Ectodermal cell (in vitro differentiated cells): Measurements from ENCODE around the gene MAD1L1.

Experiments
- H3K27ac ChIP-seq: 2 replicates; pipeline ENCODE4 v1.7.0; 2013; ENCODE audit warnings: mild to moderate bottlenecking, low read depth, low read length; ENCODE audit not compliant: insufficient read depth, poor library complexity, severe bottlenecking
- H3K27me3 ChIP-seq: 2 replicates; pipeline ENCODE4 v1.7.0; 2013; ENCODE audit warnings: mild to moderate bottlenecking, low read length; ENCODE audit not compliant: insufficient read depth, control insufficient read depth, poor library complexity, severe bottlenecking
- H3K36me3 ChIP-seq: one replicate; pipeline ENCODE4 v1.7.0; 2013; ENCODE audit warnings: low read length; ENCODE audit not compliant: control insufficient read depth, insufficient read depth
- H3K4me1 ChIP-seq: one replicate; pipeline ENCODE4 v1.7.0; 2013; ENCODE audit warnings: low read length; ENCODE audit not compliant: control insufficient read depth, insufficient read depth
- H3K4me3 ChIP-seq: 2 replicates; pipeline ENCODE4 v1.7.0; 2013; ENCODE audit warnings: low read depth, low read length, control low read depth; ENCODE audit not compliant: insufficient read depth
- H3K9me3 ChIP-seq: 2 replicates; pipeline ENCODE4 v1.7.0; 2013; ENCODE audit warnings: mild to moderate bottlenecking, low read length, moderate library complexity; ENCODE audit not compliant: control insufficient read depth
- WGBS, 2 experiments: methylation state at CpG; one replicate each; pipeline ENCODE4 v1.1.7; 2013; ENCODE audit warnings: missing lambda C conversion rate in 2 of 2; 5-methylcytosine and 5-hydroxymethylcytosine counted together

MAD1L1 gene

DNA sequence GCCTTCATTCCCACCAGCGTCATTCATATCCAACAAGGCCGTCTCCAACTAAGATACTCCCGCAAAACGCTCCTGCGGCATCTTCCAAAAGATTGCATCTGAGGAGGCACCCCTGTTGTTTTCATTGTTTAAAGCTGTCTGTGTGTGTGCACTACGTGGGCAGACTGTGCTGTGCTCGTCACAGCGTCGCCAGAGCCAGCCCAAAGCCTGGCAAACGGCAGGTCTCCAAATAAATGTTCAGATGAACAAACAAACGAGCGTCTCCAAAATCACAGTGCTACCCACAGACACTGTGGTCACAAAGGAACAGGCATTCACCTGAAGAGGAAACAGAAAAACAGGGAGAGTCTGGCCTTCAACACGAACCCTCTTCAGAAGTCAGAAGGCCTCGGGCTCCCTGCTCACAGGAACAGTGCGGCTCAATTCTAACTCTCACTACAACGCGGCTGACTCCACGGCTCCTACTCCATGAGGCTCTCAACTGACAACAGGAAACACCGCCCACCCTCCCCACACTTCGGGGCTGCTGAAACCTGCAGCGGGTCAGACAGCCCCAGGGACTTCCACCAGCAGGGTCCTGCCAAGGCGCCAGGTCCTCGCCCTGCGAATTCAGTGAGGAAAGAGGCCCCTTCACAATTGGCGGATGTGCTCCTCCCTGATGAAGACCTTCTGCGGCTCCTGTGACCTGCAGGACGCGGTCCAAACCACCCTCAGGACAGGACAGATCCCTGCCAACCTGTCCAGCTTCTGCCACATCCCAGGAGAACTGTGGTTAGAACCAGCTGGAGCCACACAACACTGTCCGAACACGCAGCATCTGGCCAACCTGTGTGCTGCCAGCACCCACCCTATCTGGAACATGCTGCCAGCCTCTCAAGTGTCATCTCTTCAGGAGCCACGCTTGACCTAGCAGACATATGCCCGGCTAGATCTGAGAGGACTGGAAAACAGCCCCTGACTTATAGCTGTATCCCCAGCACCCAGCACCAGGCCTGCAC is 36.1 kb downstream of the MAD1L1 start:
- H3K27me3 ChIP-seq: no peaks in the 10 kb centered on the region
- H3K36me3 ChIP-seq: peaks cover 5% of the 10 kb centered on the region
- no peak overlapping the region for H3K27ac ChIP-seq

DNA sequence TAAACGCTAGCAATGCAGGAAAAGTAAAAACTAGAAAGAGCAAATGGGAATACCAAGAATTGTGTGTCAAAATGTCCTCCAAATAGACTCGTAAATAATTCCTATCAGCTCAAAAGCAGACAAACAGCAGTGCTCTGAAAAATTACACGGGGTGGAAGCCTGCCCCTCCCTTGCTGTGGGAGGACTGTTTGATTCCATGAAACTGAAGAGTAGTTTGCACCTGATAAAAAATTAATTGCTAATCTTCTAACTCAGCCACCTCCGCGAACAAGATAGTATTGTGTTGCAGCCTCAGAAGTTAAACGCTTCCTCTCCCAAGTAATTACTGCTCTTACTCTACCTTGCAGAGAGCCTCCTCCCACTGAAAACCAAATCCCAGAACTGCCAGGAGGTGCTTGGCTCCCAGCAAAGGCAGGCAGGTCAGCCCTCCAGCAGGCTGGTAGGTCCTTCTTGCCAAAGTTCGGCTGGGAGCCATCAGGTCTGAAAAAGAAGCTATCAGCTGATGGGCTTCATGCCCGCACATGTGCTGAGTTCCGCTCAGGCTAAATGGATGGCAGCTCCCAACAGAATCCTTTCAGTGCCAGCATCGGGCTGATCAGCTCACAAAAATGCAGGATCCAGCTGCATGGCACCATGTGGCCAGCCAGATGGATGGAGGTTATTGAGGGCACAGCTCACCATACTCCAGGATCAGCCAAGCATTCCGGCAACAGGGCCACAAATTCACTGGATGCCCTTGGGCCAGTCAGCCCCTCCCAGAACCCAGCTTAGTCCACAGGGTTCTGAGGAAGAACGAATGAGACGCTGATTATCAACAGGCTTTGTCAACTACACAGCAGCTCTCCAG is 37.1 kb downstream of the MAD1L1 start:
- H3K4me1 ChIP-seq: peaks cover 5% of the 10 kb centered on the region
- H3K27ac ChIP-seq: no peak overlapping the region
- 95 to 97% methylated on average over 13 of the region's 13 CpGs for WGBS, 2 experiments
- no peak overlapping the region for H3K4me3 ChIP-seq
- peaks cover 5% of the 10 kb centered on the region for H3K36me3 ChIP-seq
- no peaks in the 10 kb centered on the region for H3K27me3 ChIP-seq
- H3K9me3 ChIP-seq: no peaks in the 10 kb centered on the region

More for the DNA sequence above, 36.1 kb downstream of the MAD1L1 start:
- no peaks in the 10 kb centered on the region for H3K9me3 ChIP-seq
- 92 to 93% methylated on average over 32 of the region's 32 CpGs for WGBS, 2 experiments
- H3K4me1 ChIP-seq: peaks cover 5% of the 10 kb centered on the region
- no peak overlapping the region for H3K4me3 ChIP-seq

DNA sequence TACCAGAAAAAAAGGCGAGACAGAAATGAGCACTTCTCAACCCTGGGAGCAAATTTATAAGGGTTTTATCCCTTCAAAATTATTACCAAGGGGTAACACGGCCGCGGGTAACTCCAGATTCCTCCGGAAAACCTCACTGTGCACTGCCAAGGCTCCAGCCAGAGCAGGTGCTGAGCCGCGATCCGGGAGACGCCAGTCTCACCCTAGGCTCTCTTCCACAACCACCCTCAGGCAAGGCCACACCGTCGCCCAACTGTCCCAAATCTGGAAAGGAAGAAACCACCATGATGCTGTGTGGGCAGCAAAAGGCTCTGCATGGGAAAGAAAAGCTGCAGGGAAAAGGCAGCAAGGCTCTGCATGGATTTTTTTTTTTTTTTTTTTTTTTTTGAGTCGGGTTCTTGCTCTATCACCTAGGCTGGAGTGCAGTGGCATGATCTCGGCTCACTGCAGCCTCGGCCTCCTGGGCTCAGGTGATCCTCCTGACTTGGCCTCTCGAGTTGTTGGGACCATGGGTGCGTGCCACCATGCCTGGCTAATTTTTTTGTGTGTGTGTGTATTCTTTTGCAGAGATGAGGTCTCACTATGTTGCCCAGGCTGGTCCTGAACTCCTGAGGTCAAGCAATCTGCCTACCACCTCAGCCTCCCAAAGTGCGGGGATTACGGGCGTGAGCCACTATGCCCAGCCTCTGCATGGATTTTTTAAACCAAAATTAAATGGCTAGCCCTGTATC is 39.0 kb downstream of the MAD1L1 start:
- Histone ChIP-seq H3K4me1 (peaks cover 5% of the 10 kb centered on the region), H3K4me3 (no peak overlapping the region), H3K9me3 (no peaks in the 10 kb centered on the region), H3K27ac (no peak overlapping the region), H3K36me3 (peaks cover 5% of the 10 kb centered on the region), H3K27me3 (no peaks in the 10 kb centered on the region)
- 85 to 88% methylated on average over 19 of the region's 19 CpGs for WGBS, 2 experiments

DNA sequence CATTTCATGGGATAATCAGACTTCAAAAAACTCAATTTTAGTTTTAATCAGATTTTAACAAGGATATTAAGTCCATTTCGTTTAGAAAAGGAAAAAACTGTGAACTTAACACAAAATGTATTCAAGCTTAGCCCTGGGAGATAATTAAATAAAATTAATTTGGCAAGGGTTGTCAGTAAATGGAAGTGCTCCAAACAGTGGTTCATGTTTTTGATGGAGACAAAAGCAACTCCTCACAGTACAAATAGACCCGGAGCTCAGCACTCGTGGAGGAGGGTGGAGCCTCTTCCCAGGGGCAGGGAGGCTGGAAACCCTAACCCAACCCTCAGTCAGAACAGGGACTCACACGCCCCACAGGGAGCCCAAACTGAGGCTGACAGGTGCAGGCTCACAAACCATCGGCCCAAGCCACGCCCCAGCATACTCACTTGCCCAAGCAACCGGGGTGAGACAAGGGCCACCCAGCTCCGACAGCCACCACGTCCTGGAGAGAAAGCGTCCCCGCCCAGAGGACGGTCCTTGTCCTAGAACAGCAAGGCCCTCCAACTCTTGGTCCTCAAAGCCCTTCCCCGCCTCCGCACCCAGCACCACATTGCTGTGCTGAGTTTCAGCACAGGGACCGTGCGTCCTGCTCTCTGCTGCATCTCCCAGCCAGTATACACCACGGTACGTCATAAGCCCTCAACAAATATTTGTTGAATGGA is 39.8 kb downstream of the MAD1L1 start:
- 81 to 82% methylated on average over 17 to 18 of the region's 18 CpGs for WGBS, 2 experiments
- Histone ChIP-seq H3K36me3 (peaks cover 5% of the 10 kb centered on the region), H3K4me3 (no peak overlapping the region), H3K9me3 (no peaks in the 10 kb centered on the region), H3K27me3 (no peaks in the 10 kb centered on the region), H3K27ac (no peak overlapping the region), H3K4me1 (peaks cover 5% of the 10 kb centered on the region)

DNA sequence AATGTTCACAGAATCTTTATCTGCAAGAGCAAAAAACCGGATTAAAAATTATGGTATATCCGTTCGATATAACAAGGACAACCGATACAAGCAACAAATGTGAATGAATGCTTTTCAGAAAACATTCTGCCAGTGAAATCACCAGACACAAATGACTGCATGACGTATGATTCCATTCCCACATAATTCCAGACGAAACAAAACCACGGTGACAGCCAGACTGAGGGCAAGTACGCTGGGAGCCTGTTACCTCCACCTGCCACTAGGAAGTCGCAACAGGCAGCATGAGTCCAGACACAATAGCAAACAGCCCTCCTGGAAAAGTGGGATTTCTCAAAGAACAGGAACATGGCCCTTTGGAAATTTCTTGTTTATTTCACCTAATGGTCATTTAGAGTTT is 41.7 kb downstream of the MAD1L1 start:
- Histone ChIP-seq H3K4me1 (peaks cover 5% of the 10 kb centered on the region), H3K27ac (no peak overlapping the region), H3K27me3 (no peaks in the 10 kb centered on the region), H3K4me3 (no peak overlapping the region), H3K36me3 (peaks cover 5% of the 10 kb centered on the region), H3K9me3 (no peaks in the 10 kb centered on the region)
- 95 to 97% methylated on average over 9 of the region's 9 CpGs for WGBS, 2 experiments

DNA sequence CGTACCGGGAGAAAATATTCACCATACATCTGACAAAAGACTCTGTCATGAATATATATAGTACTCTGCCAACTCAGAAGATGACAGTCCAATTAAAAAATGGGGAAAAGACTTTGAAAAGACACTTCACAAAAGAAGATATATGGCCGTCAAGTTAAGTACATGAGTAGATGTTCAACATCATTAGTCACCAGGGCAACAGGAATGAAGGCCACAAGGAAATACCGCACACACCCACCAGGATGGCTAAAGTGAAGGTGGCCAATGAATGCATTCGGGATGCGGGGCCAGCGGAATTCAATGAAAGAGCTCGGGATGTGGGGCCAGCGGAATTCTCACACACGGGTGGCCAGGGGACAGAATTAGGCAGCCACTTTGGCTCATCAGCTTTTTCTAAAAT is 42.2 kb downstream of the MAD1L1 start:
- Histone ChIP-seq H3K27me3 (no peaks in the 10 kb centered on the region), H3K9me3 (no peaks in the 10 kb centered on the region), H3K27ac (no peak overlapping the region), H3K4me3 (no peak overlapping the region), H3K4me1 (peaks cover 5% of the 10 kb centered on the region), H3K36me3 (peaks cover 3% of the 10 kb centered on the region)
- WGBS, 2 experiments: 90 to 96% methylated on average over 8 to 10 of the region's 10 CpGs

DNA sequence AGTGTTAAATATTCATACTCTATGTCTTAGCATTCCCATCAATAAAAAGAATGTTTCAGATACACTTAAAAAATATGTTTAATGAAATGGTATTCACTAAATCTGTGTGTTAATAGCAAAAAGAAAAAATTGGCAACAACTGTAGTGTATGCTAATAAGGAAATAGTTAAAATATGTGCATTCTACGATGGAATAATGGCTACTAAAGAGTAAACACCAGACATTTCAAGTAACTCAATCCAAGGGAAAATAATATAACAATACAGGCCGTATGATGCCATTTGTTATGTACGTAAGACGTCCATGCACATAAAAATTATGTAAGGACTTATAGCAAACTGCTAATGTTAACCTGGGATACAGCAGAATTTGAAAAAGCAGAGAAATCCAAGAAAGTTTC is 46.6 kb downstream of the MAD1L1 start:
- no peaks in the 10 kb centered on the region for H3K36me3 ChIP-seq
- H3K4me3 ChIP-seq: no peak overlapping the region
- H3K27ac ChIP-seq: no peak overlapping the region
- no peaks in the 10 kb centered on the region for H3K27me3 ChIP-seq
- no peaks in the 10 kb centered on the region for H3K4me1 ChIP-seq
- no peaks in the 10 kb centered on the region for H3K9me3 ChIP-seq
- 91 to 93% methylated on average over 4 of the region's 4 CpGs for WGBS, 2 experiments

DNA sequence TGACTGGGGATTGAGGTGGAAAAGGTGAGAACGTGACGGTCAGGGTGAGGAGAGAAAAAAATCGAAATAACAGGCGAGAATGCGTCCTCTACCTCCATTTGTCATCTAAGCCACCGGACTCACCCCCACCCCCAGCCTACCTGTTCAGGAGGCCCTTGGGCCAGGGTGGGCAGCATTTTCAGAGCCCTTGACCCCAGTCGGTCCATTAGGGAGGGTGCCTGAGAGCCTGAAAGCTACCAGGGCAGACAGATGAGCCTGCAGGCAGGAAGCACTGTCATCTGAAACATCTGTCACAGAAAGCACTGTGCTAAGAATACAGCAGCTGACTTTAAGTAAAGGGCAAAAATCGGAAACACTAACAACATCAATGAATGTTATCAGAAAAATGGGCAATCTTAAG is 47.0 kb downstream of the MAD1L1 start:
- Histone ChIP-seq H3K36me3 (no peaks in the 10 kb centered on the region), H3K9me3 (no peaks in the 10 kb centered on the region), H3K4me3 (no peak overlapping the region), H3K4me1 (no peaks in the 10 kb centered on the region), H3K27me3 (no peaks in the 10 kb centered on the region), H3K27ac (no peak overlapping the region)
- 94 to 95% methylated on average over 8 of the region's 8 CpGs for WGBS, 2 experiments

DNA sequence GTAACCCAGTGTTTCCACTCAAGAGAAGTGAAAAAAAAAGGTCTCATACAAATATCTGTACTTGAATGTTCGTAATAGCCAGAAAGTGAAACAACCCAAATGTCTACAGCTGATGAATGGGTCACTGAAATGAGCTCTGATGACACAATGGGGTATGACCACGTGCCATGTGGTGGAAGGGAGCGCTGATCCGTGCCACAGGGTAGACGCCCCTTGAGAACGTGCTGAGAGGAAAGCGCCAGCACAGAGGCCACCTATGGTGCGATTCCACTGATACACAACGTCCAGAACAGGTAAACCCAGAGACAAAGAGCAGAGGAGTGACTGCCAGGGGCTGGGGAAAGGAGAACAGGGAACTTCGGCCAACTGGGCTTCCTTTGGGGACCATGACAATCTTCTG is 50.3 kb downstream of the MAD1L1 start:
- H3K27me3 ChIP-seq: no peaks in the 10 kb centered on the region
- H3K36me3 ChIP-seq: no peaks in the 10 kb centered on the region
- peaks cover 7% of the 10 kb centered on the region for H3K4me1 ChIP-seq
- H3K4me3 ChIP-seq: no peak overlapping the region
- no peaks in the 10 kb centered on the region for H3K9me3 ChIP-seq
- H3K27ac ChIP-seq: no peak overlapping the region
- 94% methylated on average over 10 of the region's 10 CpGs for WGBS, 2 experiments
